ENCODE data around the gene PTPRJ. TPM values are rescaled to one million over a fixed set of nuclear protein-coding genes. Genes with fewer than 3 reads are reported as not detected.

Gene PTPRJ
- total and polyA plus RNA-seq, 7 donors, result 0.32 to 12.4 (median 4.1) TPM

- ATAC-seq, result no peak
- H3K27me3 ChIP-seq (ENCODE audit: insufficient read depth in 3 of 3, low read length in 2 of 3), result no peaks in the 10 kb centered on the region
These were observed 94.2 kb downstream of the PTPRJ start for GRCh38 chr11:48074425-48075181.

GRCh38 chr11:48075637-48076036 is 95.3 kb downstream of the PTPRJ start:
- ATAC-seq (no peak), DNase-seq (no peak)
- no peak overlapping the region for H3K27ac ChIP-seq
- no peaks in the 10 kb centered on the region for H3K36me3 ChIP-seq (ENCODE audit: insufficient read depth in 1 of 2, low read depth in 1 of 2)
- 96 to 98% (median 97%) methylated on average over 7 of the region's 7 CpGs for WGBS, 3 donors
- H3K9me3 ChIP-seq, result no peaks in the 10 kb centered on the region
- TF ChIP-seq CTCF (IDR thresholded peaks at IDR 0.05), result no peak
- no peaks in the 10 kb centered on the region for H3K27me3 ChIP-seq (ENCODE audit: insufficient read depth in 3 of 3, low read length in 2 of 3)
- no peak overlapping the region for H3K4me3 ChIP-seq
- peaks cover 8% of the 10 kb centered on the region for H3K4me1 ChIP-seq
- intact Hi-C loops (cut with DNase I), result loop anchor here in 1 of 2 donors (5.0 kb wide), 1 partner anchor 33 kb away; no protein-coding TSS in a partner anchor

More at GRCh38 chr11:48074425-48075181, 94.2 kb downstream of the PTPRJ start:
- Histone ChIP-seq H3K4me3 (no peak overlapping the region), H3K36me3 (ENCODE audit: insufficient read depth in 1 of 2, low read depth in 1 of 2) (no peaks in the 10 kb centered on the region), H3K9me3 (no peaks in the 10 kb centered on the region), H3K27ac (no peak overlapping the region), H3K4me1 (no peaks in the 10 kb centered on the region)
- no peak for TF ChIP-seq CTCF (IDR thresholded peaks at IDR 0.05)
- WGBS, 3 donors, result 77 to 79% (median 77%) methylated on average over 3 of the region's 3 CpGs
- no peak for DNase-seq
- intact Hi-C loops (cut with DNase I), result loop anchor here in 1 of 2 donors (5.0 kb wide), 1 partner anchor 32 kb away; no protein-coding TSS in a partner anchor

GRCh38 chr11:48077251-48077650 is 96.9 kb downstream of the PTPRJ start:
- ATAC-seq (no peak), DNase-seq (no peak)
- WGBS, 3 donors, result 76 to 85% (median 80%) methylated on average over 6 of the region's 6 CpGs

GRCh38 chr11:48078689-48079088 is 98.3 kb downstream of the PTPRJ start:
- peaks cover 23% of the 10 kb centered on the region for H3K4me1 ChIP-seq

More at GRCh38 chr11:48077251-48077650, 96.9 kb downstream of the PTPRJ start:
- no peaks in the 10 kb centered on the region for H3K9me3 ChIP-seq
- H3K27me3 ChIP-seq (ENCODE audit: insufficient read depth in 3 of 3, low read length in 2 of 3), result no peaks in the 10 kb centered on the region
- no peak overlapping the region for H3K4me3 ChIP-seq
- intact Hi-C loops (cut with DNase I), result loop anchor here in 1 of 2 donors (5.0 kb wide), 1 partner anchor 35 kb away; no protein-coding TSS in a partner anchor
- no peak overlapping the region for H3K27ac ChIP-seq
- no peaks in the 10 kb centered on the region for H3K36me3 ChIP-seq (ENCODE audit: insufficient read depth in 1 of 2, low read depth in 1 of 2)
- TF ChIP-seq CTCF (IDR thresholded peaks at IDR 0.05), result no peak
- peaks cover 19% of the 10 kb centered on the region for H3K4me1 ChIP-seq

More at GRCh38 chr11:48078689-48079088, 98.3 kb downstream of the PTPRJ start:
- 96 to 100% (median 100%) methylated on average over 1 of the region's 1 CpG for WGBS, 3 donors
- Histone ChIP-seq H3K27ac (no peak overlapping the region), H3K9me3 (no peaks in the 10 kb centered on the region), H3K4me3 (no peak overlapping the region), H3K36me3 (ENCODE audit: insufficient read depth in 1 of 2, low read depth in 1 of 2) (no peaks in the 10 kb centered on the region), H3K27me3 (ENCODE audit: insufficient read depth in 3 of 3, low read length in 2 of 3) (no peaks in the 10 kb centered on the region)
- intact Hi-C loops (cut with DNase I), result loop anchor here in 1 of 2 donors (5.0 kb wide), 1 partner anchor 36 kb away; no protein-coding TSS in a partner anchor
- no peak for TF ChIP-seq CTCF (IDR thresholded peaks at IDR 0.05)
- ATAC-seq (no peak), DNase-seq (no peak)
